GM12874 (cell line): ENCODE measurements around the gene ARVCF.

ENCODE experiments used
- CTCF ChIP-seq: IDR thresholded peaks from 2 replicates; pipeline ENCODE4 v1.5.1; 2011; ENCODE audit warnings: low read depth, mild to moderate bottlenecking, control low read depth, low read length, moderate library complexity; ENCODE audit not compliant: insufficient read depth

The ARVCF gene

GRCh38 chr22:19998232-19998951, 18.2 kb downstream of the ARVCF start:
- TF ChIP-seq CTCF: no peak

- TF ChIP-seq CTCF: no peak
Observed at GRCh38 chr22:19997561-19998231, 18.9 kb downstream of the ARVCF start.

- no peak for TF ChIP-seq CTCF
Observed at GRCh38 chr22:19996694-19997384, 19.8 kb downstream of the ARVCF start.

- no peak for TF ChIP-seq CTCF
Observed at GRCh38 chr22:19995611-19996339, 20.8 kb downstream of the ARVCF start.

GRCh38 chr22:19994851-19995610, 21.6 kb downstream of the ARVCF start:
- no peak for TF ChIP-seq CTCF

GRCh38 chr22:19993926-19994325, 22.7 kb downstream of the ARVCF start:
- TF ChIP-seq CTCF: no peak
